SU-DHL-6 (cell line): ENCODE data around the gene MYT1.

Experiments used
- H2AFZ ChIP-seq: fragments of 200-600 bp; sonication (generic); 2 replicates; pipeline ENCODE4 v1.6.1; 2014; ENCODE audit warnings: low read depth, mild to moderate bottlenecking, moderate library complexity, mixed read lengths, antibody characterized with exemption, low read length; ENCODE audit not compliant: severe bottlenecking
- H3F3A ChIP-seq: fragments of 200-600 bp; shearing (Covaris generic); 2 replicates; pipeline ENCODE4 v1.6.0; 2016; ENCODE audit warnings: antibody characterized with exemption, mild to moderate bottlenecking; ENCODE audit not compliant: insufficient read depth
- H3K27ac ChIP-seq: fragments of 200-600 bp; sonication (generic); 2 replicates; pipeline ENCODE4 v1.5.1; 2016; ENCODE audit warnings: low read depth, mild to moderate bottlenecking, low read length, moderate library complexity, mixed read lengths
- H3K27me3 ChIP-seq: fragments of 200-600 bp; sonication (generic), shearing (Covaris generic); 2 replicates; pipeline ENCODE4 v1.6.0; 2014; ENCODE audit warnings: mild to moderate bottlenecking, low read length
- H3K36me3 ChIP-seq: fragments of 200-600 bp; sonication (generic); 2 replicates; pipeline ENCODE4 v1.6.1; 2014; ENCODE audit warnings: mild to moderate bottlenecking, low read length, mixed read lengths
- H3K4me2 ChIP-seq: fragments of 300-600, 200-600 bp; shearing (Covaris generic), sonication (generic); 2 replicates; pipeline ENCODE4 v1.6.0; 2014; ENCODE audit warnings: low read length, low read depth, mild to moderate bottlenecking; ENCODE audit not compliant: poor library complexity, severe bottlenecking
- H3K4me3 ChIP-seq: fragments of 200-600 bp; sonication (generic); 2 replicates; pipeline ENCODE4 v1.5.1; 2014; ENCODE audit warnings: antibody characterized with exemption, low read length, mild to moderate bottlenecking, mixed read lengths; ENCODE audit not compliant: insufficient read depth, poor library complexity, severe bottlenecking
- H3K79me2 ChIP-seq: fragments of 200-600 bp; sonication (generic); 2 replicates; pipeline ENCODE4 v1.6.1; 2014; ENCODE audit warnings: mild to moderate bottlenecking, low read length, moderate library complexity; ENCODE audit not compliant: insufficient read depth
- H3K9ac ChIP-seq: fragments of 200-600 bp; sonication (generic); 2 replicates; pipeline ENCODE4 v1.7.0; 2014; ENCODE audit warnings: mild to moderate bottlenecking, low read length
- H3K9me2 ChIP-seq: fragments of 200-600 bp; sonication (generic); replicated peaks from 2 replicates; pipeline ENCODE4 v1.6.1; 2014; ENCODE audit warnings: low read length; ENCODE audit not compliant: insufficient read depth
- H3K9me3 ChIP-seq: fragments of 200-600 bp; sonication (generic); 2 replicates; pipeline ENCODE4 v1.6.1; 2014; ENCODE audit warnings: low read length, mixed read lengths; ENCODE audit not compliant: insufficient read depth
- H4K20me1 ChIP-seq: fragments of 200-600 bp; sonication (generic); 2 replicates; pipeline ENCODE4 v1.6.1; 2014; ENCODE audit warnings: low read depth, mild to moderate bottlenecking, antibody characterized with exemption, low read length, moderate library complexity, mixed read lengths
- CTCF ChIP-seq: fragments of 200-600 bp; sonication (generic); IDR thresholded peaks from one replicate; pipeline ENCODE4 v1.5.1; 2017; ENCODE audit warnings: antibody characterized with exemption, mild to moderate bottlenecking, low read length, moderate library complexity; ENCODE audit not compliant: insufficient read depth, poor library complexity, severe bottlenecking
- EZH2phosphoT487 ChIP-seq: fragments of 200-600 bp; sonication (generic), shearing (Covaris generic); conservative IDR thresholded peaks from 2 replicates; pipeline ENCODE4 v1.6.1; 2018; ENCODE audit warnings: mild to moderate bottlenecking, antibody characterized with exemption, low read length, moderate library complexity, mixed read lengths

The MYT1 gene

GRCh38 chr20:64246616-64247306 is 82.5 kb downstream of the MYT1 start:
- Histone ChIP-seq H3K27me3 (0 out of 2 replicates have a peak, but pooled peaks cover 2% of the 10 kb centered on the region), H3F3A (no peaks in the 10 kb centered on the region), H3K4me2 (no peak overlapping the region), H2AFZ (no peak overlapping the region), H3K27ac (no peak overlapping the region), H3K79me2 (no peaks in the 10 kb centered on the region), H3K9ac (no peak overlapping the region), H3K9me3 (no peaks in the 10 kb centered on the region), H3K9me2 (no peaks in the 10 kb centered on the region), H4K20me1 (no peaks in the 10 kb centered on the region), H3K36me3 (no peaks in the 10 kb centered on the region), H3K4me3 (no peak overlapping the region)
- TF ChIP-seq CTCF, result no peak
- TF ChIP-seq EZH2phosphoT487, result no peak

GRCh38 chr20:64247307-64247618 is 83.0 kb downstream of the MYT1 start:
- H3K4me2 ChIP-seq, result no peak overlapping the region
- H3K9me3 ChIP-seq, result no peaks in the 10 kb centered on the region
- H3K36me3 ChIP-seq, result no peaks in the 10 kb centered on the region
- no peak overlapping the region for H2AFZ ChIP-seq
- 0 out of 2 replicates have a peak, but pooled peaks cover 2% of the 10 kb centered on the region for H3K27me3 ChIP-seq
- H3K4me3 ChIP-seq, result no peak overlapping the region
- H3K9me2 ChIP-seq, result no peaks in the 10 kb centered on the region
- TF ChIP-seq CTCF (no peak), EZH2phosphoT487 (no peak)
- no peaks in the 10 kb centered on the region for H4K20me1 ChIP-seq
- no peak overlapping the region for H3K27ac ChIP-seq
- H3K9ac ChIP-seq, result no peak overlapping the region
- no peaks in the 10 kb centered on the region for H3K79me2 ChIP-seq
- no peaks in the 10 kb centered on the region for H3F3A ChIP-seq

- Histone ChIP-seq H3K27me3 (0 out of 2 replicates have a peak, but pooled peaks cover 2% of the 10 kb centered on the region), H3K4me2 (no peak overlapping the region), H3K27ac (no peak overlapping the region), H4K20me1 (no peaks in the 10 kb centered on the region), H3K9me2 (no peaks in the 10 kb centered on the region), H3K4me3 (no peak overlapping the region), H2AFZ (no peak overlapping the region), H3F3A (no peaks in the 10 kb centered on the region), H3K9ac (no peak overlapping the region), H3K79me2 (no peaks in the 10 kb centered on the region), H3K36me3 (no peaks in the 10 kb centered on the region), H3K9me3 (no peaks in the 10 kb centered on the region)
- no peak for TF ChIP-seq EZH2phosphoT487
- no peak for TF ChIP-seq CTCF
Measured at GRCh38 chr20:64247970-64248841, 84.0 kb downstream of the MYT1 start.
